Measurements from ENCODE around the gene AGO4. TPM values are rescaled to one million over a fixed set of nuclear protein-coding genes. Genes with fewer than 3 reads are reported as not detected.
A peak's percentile ranks its signal among the peaks of the same experiment; 100 is the strongest.
"Not testable (repeated sequence)": the region's sequence is repeated elsewhere in the genome, so short reads cannot be mapped to it uniquely, and the experiment has no call there.

Gene AGO4
- polyA plus RNA-seq, result 1 to 10 TPM; 5.5 to 9.1 TPM

DNA sequence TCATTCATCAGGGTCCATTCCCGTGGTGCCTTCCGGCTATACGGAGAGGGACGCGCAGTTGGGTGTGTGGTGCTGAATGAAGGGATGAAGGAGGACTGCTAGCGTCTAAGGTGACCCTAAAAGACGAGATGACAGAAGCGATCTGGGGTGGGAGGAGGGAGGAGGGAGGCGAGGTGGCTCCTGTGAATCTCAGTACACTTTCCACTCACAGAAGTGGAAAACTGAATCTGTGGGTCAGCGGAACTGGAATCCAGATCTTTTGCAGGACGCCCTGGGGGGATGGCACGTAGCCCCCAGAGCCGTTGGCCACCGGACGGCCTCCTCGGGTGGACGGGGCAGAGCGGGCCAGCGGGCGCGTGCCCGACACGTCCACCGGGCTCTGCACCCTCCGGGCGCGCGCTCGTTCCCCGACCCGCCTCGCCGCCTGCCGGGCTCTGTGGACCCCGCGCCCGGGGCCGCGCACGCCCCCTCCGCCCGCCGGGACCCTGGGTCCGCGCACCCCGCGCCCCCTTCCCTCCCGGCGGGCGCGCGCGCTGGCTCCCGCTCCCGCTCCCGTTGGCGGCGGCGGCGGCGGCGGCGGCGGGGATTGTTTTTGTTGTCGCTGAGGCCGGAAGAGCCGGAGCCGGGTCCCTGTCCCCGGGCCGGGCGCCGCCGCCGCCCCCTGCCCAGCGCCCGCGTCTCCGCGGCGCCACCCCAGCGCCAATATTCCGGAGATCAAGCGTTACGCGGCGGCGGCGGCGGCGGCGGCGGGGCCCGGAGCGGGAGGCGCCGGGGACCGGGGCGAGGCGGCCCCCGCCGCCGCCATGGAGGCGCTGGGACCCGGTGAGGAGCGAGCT is at the start of gene AGO4:
AGO4 (plus strand) TSS at position 403 of the 836 bp plus-strand sequence; CDS start at position 804, 401 bp downstream.
- H3K4me1 ChIP-seq (ENCODE audit: control insufficient read depth in 2 of 2, insufficient read depth in 2 of 2, low read length in 1 of 2), result peaks cover 0 to 2% of the 10 kb centered on the region in 2 donors
- H3K27ac ChIP-seq (ENCODE audit: low read depth in 2 of 2, low read length in 1 of 2), result peak within 1 kb of the TSS; percentile 86 to 92
- H3K36me3 ChIP-seq (ENCODE audit: control insufficient read depth in 2 of 2, insufficient read depth in 2 of 2, low read length in 1 of 2), result no peaks in the 10 kb centered on the region
- 1 to 3% methylated on average over 79 to 105 of the region's 105 CpGs for WGBS, 2 donors
- H3K4me3 ChIP-seq (ENCODE audit: low read depth in 1 of 2, low read length in 2 of 2), result peak within 1 kb of the TSS; percentile 91 to 95
- H3K9me3 ChIP-seq (ENCODE audit: control insufficient read depth in 2 of 2, insufficient read depth in 1 of 2, low read depth in 1 of 2, low read length in 1 of 2), result no peaks in the 10 kb centered on the region
- H3K27me3 ChIP-seq (ENCODE audit: control insufficient read depth in 1 of 2, insufficient read depth in 2 of 2, low read length in 2 of 2), result no peaks in the 10 kb centered on the region

DNA sequence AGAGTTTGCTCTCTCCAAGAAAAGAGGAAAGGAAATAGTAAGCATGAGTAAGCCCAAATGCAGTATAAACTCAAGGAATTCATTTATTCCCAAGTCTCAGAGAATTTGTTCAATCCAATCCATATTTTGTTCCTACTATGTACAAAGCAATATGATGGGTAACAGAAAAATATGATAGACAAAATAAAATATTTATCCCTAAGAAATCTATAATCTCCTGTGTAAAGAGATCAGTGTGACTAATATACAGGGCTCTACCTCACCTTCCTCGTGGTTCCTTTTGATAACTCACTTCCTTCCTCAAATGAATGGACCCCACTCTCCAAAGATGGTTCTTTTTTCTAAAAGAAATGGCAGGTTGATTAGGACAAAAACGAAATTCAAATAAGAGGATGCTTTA is 45.7 kb upstream of the AGO4 start:
- no peaks in the 10 kb centered on the region for H3K27me3 ChIP-seq (ENCODE audit: control insufficient read depth in 1 of 2, insufficient read depth in 2 of 2, low read length in 2 of 2)
- no peaks in the 10 kb centered on the region for H3K4me1 ChIP-seq (ENCODE audit: control insufficient read depth in 2 of 2, insufficient read depth in 2 of 2, low read length in 1 of 2)
- no peak overlapping the region for H3K27ac ChIP-seq (ENCODE audit: low read depth in 2 of 2, low read length in 1 of 2)
- no peak overlapping the region for H3K4me3 ChIP-seq (ENCODE audit: low read depth in 1 of 2, low read length in 2 of 2)
- 62% methylated on average over 2 of the region's 2 CpGs for WGBS, 2 donors
- no peaks in the 10 kb centered on the region for H3K9me3 ChIP-seq (ENCODE audit: control insufficient read depth in 2 of 2, insufficient read depth in 1 of 2, low read depth in 1 of 2, low read length in 1 of 2)
- no peaks in the 10 kb centered on the region for H3K36me3 ChIP-seq (ENCODE audit: control insufficient read depth in 2 of 2, insufficient read depth in 2 of 2, low read length in 1 of 2)

DNA sequence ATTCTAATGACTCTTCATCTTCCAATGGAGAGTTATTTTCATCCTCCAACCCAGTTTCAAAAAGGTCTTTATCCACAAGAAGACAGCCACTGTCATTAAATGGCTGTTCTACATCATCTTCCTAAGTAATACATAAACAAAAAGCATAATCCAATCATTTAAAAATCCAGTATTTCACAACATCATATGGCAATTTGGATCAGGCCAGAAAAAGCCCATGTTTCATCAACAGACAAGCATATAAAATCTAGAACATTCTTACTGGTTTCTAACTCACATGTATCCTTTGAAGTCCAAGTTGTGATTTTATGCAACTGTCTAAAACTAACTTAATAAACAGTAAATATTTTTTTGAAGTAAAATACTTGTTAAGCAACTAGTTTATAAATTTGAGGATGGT is 44.6 kb upstream of the AGO4 start:
- Histone ChIP-seq H3K36me3 (ENCODE audit: control insufficient read depth in 2 of 2, insufficient read depth in 2 of 2, low read length in 1 of 2) (no peaks in the 10 kb centered on the region), H3K4me3 (ENCODE audit: low read depth in 1 of 2, low read length in 2 of 2) (no peak overlapping the region), H3K4me1 (ENCODE audit: control insufficient read depth in 2 of 2, insufficient read depth in 2 of 2, low read length in 1 of 2) (no peaks in the 10 kb centered on the region), H3K27ac (ENCODE audit: low read depth in 2 of 2, low read length in 1 of 2) (no peak overlapping the region), H3K27me3 (ENCODE audit: control insufficient read depth in 1 of 2, insufficient read depth in 2 of 2, low read length in 2 of 2) (no peaks in the 10 kb centered on the region), H3K9me3 (ENCODE audit: control insufficient read depth in 2 of 2, insufficient read depth in 1 of 2, low read depth in 1 of 2, low read length in 1 of 2) (no peaks in the 10 kb centered on the region)

DNA sequence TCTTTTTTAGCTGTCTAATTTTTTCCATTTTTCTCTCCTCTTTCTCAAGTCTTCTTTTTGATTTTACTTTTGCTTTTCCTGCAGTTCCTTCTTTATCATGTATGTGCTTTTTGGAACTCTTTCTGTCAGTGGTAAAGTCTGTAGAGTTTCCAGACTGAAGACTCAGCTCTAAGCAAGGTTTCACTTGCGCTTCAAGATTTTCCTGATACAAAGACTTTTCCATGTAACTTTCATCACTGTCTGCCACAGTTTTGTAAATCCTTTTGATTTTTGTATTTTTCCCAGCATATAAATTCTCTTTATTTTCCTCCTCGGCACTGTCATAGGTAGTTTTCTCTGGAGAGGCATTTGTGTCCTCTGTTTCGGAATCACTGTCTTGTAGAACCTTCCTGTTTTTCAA is 43.5 kb upstream of the AGO4 start:
- no peaks in the 10 kb centered on the region for H3K9me3 ChIP-seq (ENCODE audit: control insufficient read depth in 2 of 2, insufficient read depth in 1 of 2, low read depth in 1 of 2, low read length in 1 of 2)
- H3K36me3 ChIP-seq (ENCODE audit: control insufficient read depth in 2 of 2, insufficient read depth in 2 of 2, low read length in 1 of 2), result no peaks in the 10 kb centered on the region
- no peak overlapping the region for H3K27ac ChIP-seq (ENCODE audit: low read depth in 2 of 2, low read length in 1 of 2)
- H3K27me3 ChIP-seq (ENCODE audit: control insufficient read depth in 1 of 2, insufficient read depth in 2 of 2, low read length in 2 of 2), result no peaks in the 10 kb centered on the region
- 95 to 96% methylated on average over 3 of the region's 3 CpGs for WGBS, 2 donors
- no peaks in the 10 kb centered on the region for H3K4me1 ChIP-seq (ENCODE audit: control insufficient read depth in 2 of 2, insufficient read depth in 2 of 2, low read length in 1 of 2)
- no peak overlapping the region for H3K4me3 ChIP-seq (ENCODE audit: low read depth in 1 of 2, low read length in 2 of 2)

DNA sequence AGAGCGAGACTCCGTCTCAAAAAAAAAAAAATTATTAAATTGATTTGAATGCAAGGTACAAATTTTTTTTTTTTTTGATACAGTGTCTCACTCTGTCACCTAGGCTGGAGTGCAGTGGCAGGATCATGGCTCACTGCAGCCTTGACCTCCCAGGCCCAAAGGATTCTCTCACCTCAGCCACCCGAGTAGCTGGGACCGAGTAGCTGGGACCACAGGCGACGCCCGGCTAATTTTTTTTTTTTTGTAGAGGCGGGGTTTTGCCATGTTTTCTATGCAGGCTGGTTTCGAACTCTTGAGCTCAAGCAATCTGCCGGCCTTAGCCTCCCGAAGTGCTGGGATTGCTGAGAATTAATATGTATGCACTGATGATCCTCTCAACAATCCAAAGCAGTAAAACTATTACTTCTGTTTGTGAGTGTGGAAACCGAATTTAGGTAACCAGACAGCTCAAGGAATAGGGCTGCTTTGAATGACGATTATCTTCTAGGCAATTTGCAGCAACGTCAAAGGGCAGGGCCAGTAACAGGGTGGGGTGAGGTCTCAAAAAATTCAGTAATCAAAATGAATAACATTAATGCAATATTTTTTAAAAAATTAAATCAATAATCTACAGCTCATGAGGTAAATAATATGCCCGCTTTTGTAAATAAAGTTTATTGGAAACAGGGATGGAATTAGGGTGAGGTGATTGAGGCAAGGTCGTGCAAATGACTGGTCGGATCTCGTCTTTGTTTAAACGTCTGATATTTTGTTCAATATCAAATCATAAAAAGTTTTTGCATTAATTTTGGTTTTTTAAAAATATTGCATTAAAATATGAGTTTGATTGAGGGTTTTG is 39.2 kb upstream of the AGO4 start:
- WGBS, 2 donors, result 41 to 47% methylated on average over 19 of the region's 19 CpGs
- Histone ChIP-seq H3K9me3 (ENCODE audit: control insufficient read depth in 2 of 2, insufficient read depth in 1 of 2, low read depth in 1 of 2, low read length in 1 of 2) (no peaks in the 10 kb centered on the region), H3K4me1 (ENCODE audit: control insufficient read depth in 2 of 2, insufficient read depth in 2 of 2, low read length in 1 of 2) (no peaks in the 10 kb centered on the region), H3K4me3 (ENCODE audit: low read depth in 1 of 2, low read length in 2 of 2) (peak overlapping the region; percentile 69 to 78), H3K27ac (ENCODE audit: low read depth in 2 of 2, low read length in 1 of 2) (peak overlapping the region; percentile 60 to 81), H3K36me3 (ENCODE audit: control insufficient read depth in 2 of 2, insufficient read depth in 2 of 2, low read length in 1 of 2) (no peaks in the 10 kb centered on the region), H3K27me3 (ENCODE audit: control insufficient read depth in 1 of 2, insufficient read depth in 2 of 2, low read length in 2 of 2) (no peaks in the 10 kb centered on the region)

DNA sequence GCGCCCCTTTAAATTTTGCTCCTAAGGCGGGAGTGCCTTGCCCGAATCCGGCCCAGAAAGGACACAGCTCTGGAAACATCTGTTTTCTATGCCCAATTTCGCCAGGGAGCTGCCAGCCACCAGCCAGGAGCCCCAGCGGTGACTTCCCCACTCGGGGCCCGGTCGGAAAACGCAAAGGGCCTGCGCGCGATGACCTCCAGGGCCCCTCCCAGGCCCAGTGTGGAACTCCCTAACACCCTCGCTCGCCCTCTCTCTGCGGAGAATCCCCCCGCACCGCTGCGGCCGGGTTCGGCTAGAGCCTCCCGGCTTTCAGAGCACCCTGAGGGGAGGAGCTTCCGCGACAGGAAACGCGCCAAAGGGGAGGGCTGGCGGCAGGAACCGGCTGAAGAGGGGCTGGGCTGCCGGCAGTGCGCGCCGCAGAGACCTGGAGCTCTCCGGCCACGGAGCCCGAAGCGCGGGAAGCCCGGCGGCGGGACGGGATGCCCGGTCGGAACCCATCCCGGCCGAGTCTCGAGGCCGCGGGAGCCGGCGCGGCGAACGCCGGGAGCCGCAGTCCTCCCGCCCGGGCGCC is 38.5 kb upstream of the AGO4 start:
- no peaks in the 10 kb centered on the region for H3K27me3 ChIP-seq (ENCODE audit: control insufficient read depth in 1 of 2, insufficient read depth in 2 of 2, low read length in 2 of 2)
- H3K27ac ChIP-seq (ENCODE audit: low read depth in 2 of 2, low read length in 1 of 2), result peak overlapping the region; percentile 60 to 81
- H3K36me3 ChIP-seq (ENCODE audit: control insufficient read depth in 2 of 2, insufficient read depth in 2 of 2, low read length in 1 of 2), result no peaks in the 10 kb centered on the region
- H3K9me3 ChIP-seq (ENCODE audit: control insufficient read depth in 2 of 2, insufficient read depth in 1 of 2, low read depth in 1 of 2, low read length in 1 of 2), result no peaks in the 10 kb centered on the region
- 0% methylated on average over 26 to 58 of the region's 58 CpGs for WGBS, 2 donors
- no peaks in the 10 kb centered on the region for H3K4me1 ChIP-seq (ENCODE audit: control insufficient read depth in 2 of 2, insufficient read depth in 2 of 2, low read length in 1 of 2)
- peak overlapping the region; percentile 69 to 78 for H3K4me3 ChIP-seq (ENCODE audit: low read depth in 1 of 2, low read length in 2 of 2)

DNA sequence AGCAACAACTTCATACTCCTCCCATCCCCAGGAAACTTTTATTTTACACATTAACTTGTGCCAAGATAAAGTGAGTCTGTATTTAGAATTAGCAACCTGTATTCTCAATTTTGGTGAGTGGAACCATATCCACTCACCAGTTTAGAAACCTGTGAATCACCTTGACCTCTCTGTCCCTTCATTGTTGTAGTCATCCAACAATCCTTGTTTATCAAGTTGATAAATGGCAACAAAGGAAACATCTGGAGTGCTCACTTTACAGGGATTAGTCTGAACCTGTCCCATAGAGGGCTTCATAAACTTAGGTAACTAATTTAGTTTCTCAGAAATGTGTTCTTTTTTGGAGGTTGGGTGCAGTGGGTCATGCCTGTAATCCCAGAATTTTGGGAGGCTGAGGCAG is 34.1 kb upstream of the AGO4 start:
- Histone ChIP-seq H3K27ac (ENCODE audit: low read depth in 2 of 2, low read length in 1 of 2) (no peak overlapping the region), H3K9me3 (ENCODE audit: control insufficient read depth in 2 of 2, insufficient read depth in 1 of 2, low read depth in 1 of 2, low read length in 1 of 2) (no peaks in the 10 kb centered on the region), H3K4me1 (ENCODE audit: control insufficient read depth in 2 of 2, insufficient read depth in 2 of 2, low read length in 1 of 2) (no peaks in the 10 kb centered on the region), H3K27me3 (ENCODE audit: control insufficient read depth in 1 of 2, insufficient read depth in 2 of 2, low read length in 2 of 2) (no peaks in the 10 kb centered on the region), H3K36me3 (ENCODE audit: control insufficient read depth in 2 of 2, insufficient read depth in 2 of 2, low read length in 1 of 2) (no peaks in the 10 kb centered on the region), H3K4me3 (ENCODE audit: low read depth in 1 of 2, low read length in 2 of 2) (no peak overlapping the region)

DNA sequence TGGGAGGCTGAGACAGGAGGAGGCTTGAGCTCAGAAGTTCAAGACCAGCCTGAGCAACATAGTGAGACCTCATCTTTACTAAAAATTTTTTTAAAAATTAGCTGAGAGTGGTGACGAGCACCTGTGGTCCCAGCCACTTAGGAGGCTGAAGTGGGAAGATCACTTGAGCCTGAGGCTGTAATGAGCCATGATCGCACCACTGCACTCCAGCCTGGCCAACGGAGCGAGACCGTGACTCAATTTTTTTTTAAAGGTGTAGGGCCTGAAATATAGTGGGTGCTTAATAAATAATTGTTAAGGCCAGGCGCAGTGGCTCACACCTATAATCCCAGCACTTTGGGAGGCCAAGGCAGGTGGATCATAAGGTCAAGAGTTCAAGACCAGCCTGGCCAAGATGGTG is 31.6 kb upstream of the AGO4 start:
- not testable (repeated sequence) for H3K36me3 ChIP-seq (ENCODE audit: control insufficient read depth in 2 of 2, insufficient read depth in 2 of 2, low read length in 1 of 2); H3K9me3 ChIP-seq (ENCODE audit: control insufficient read depth in 2 of 2, insufficient read depth in 1 of 2, low read depth in 1 of 2, low read length in 1 of 2); H3K27ac ChIP-seq (ENCODE audit: low read depth in 2 of 2, low read length in 1 of 2); H3K4me3 ChIP-seq (ENCODE audit: low read depth in 1 of 2, low read length in 2 of 2); H3K27me3 ChIP-seq (ENCODE audit: control insufficient read depth in 1 of 2, insufficient read depth in 2 of 2, low read length in 2 of 2); H3K4me1 ChIP-seq (ENCODE audit: control insufficient read depth in 2 of 2, insufficient read depth in 2 of 2, low read length in 1 of 2)
- 84 to 93% methylated on average over 6 of the region's 6 CpGs for WGBS, 2 donors

DNA sequence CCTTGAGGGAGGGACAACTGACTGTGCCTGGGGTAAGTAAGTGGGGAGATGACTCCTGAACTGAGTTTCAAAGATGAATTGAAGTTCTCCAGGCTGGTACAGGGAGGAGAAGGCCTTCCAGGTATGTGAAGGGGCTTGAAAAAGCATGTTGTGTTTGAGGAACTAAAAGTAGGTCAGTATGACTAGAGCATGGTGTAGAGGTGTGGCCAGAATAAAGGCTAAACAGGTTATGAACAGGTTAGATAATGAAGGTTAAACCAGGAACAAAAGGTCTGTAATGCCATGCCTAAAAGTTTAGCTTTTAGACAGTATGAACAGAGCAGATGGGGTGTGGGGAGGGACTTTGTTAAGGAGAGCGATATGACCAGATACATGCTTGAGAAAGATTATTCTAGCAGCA is 30.7 kb upstream of the AGO4 start:
- Histone ChIP-seq H3K4me3 (ENCODE audit: low read depth in 1 of 2, low read length in 2 of 2) (no peak overlapping the region), H3K27me3 (ENCODE audit: control insufficient read depth in 1 of 2, insufficient read depth in 2 of 2, low read length in 2 of 2) (no peaks in the 10 kb centered on the region), H3K27ac (ENCODE audit: low read depth in 2 of 2, low read length in 1 of 2) (peak overlapping the region; percentile 25 to 42), H3K36me3 (ENCODE audit: control insufficient read depth in 2 of 2, insufficient read depth in 2 of 2, low read length in 1 of 2) (no peaks in the 10 kb centered on the region), H3K4me1 (ENCODE audit: control insufficient read depth in 2 of 2, insufficient read depth in 2 of 2, low read length in 1 of 2) (no peaks in the 10 kb centered on the region), H3K9me3 (ENCODE audit: control insufficient read depth in 2 of 2, insufficient read depth in 1 of 2, low read depth in 1 of 2, low read length in 1 of 2) (no peaks in the 10 kb centered on the region)
- WGBS, 2 donors, result 84 to 86% methylated on average over 1 of the region's 1 CpG

Data from esophagus (tissue), 2 donors.